Chondrocyte (in vitro differentiated cells): ENCODE data around the gene MANSC1. TPM values are rescaled to one million over a fixed set of nuclear protein-coding genes. Genes with fewer than 3 reads are reported as not detected.

Experiments used
- DNase-seq: peaks from one replicate; pipeline ENCODE4 v3.0.0; 2021; ENCODE audit warnings: mixed read lengths, low spot score
- H3K27ac Mint-ChIP-seq: one replicate; pipeline ENCODE4 v1.8.0; 2021; ENCODE audit warnings: mild to moderate bottlenecking, moderate library complexity, mixed read lengths; ENCODE audit not compliant: unreplicated experiment
- H3K27me3 Mint-ChIP-seq: 2 replicates; pipeline ENCODE4 v1.8.0; 2021; ENCODE audit warnings: low read depth, mixed read lengths
- H3K36me3 Mint-ChIP-seq: 2 replicates; pipeline ENCODE4 v1.8.0; 2021; ENCODE audit warnings: low read depth, mixed read lengths
- H3K4me1 Mint-ChIP-seq: 2 replicates; pipeline ENCODE4 v1.8.0; 2021; ENCODE audit warnings: low read depth, mild to moderate bottlenecking, mixed read lengths
- H3K4me3 Mint-ChIP-seq: one replicate; pipeline ENCODE4 v1.8.0; 2021; ENCODE audit warnings: mild to moderate bottlenecking, moderate library complexity, mixed read lengths; ENCODE audit not compliant: unreplicated experiment
- H3K9me3 Mint-ChIP-seq: 2 replicates; pipeline ENCODE4 v1.8.0; 2021; ENCODE audit warnings: low read depth, mixed read lengths
- total RNA-seq: library from RNA; stranded (reverse); gene quantifications from 3 replicates; pipeline ENCODE4 v1.2.1, GENCODE V29; 2021
- TF ChIP-seq, protein P1 (sequence below): fragments of 200-600 bp; sonication (generic); IDR thresholded peaks from 2 replicates; pipeline ENCODE4 v1.5.0; 2021; ENCODE audit warnings: antibody characterized with exemption, mild to moderate bottlenecking, moderate library complexity

The MANSC1 gene
- total RNA-seq, 1 donor from 2014 or later, result 12.0 TPM

DNA sequence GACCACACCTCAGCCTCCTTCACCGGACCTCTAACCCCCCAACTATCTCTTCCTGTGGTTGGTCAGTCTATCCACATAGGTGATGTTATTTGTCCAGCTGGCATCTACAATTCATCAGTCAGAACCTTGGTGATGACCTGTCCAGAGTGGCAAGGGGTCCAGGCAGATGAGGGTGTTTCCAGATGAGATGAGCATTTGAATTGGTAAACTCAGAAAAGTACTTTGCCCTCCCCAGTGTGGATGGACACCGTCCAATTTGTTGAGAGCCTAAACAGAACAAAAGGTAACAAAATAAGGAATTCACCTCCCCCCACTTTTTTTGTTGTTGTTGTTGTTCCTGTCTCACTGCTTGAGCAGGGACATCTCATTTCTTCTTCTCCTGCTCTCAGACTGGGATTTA lies 48.9 kb downstream of the MANSC1 start:
- H3K4me1 Mint-ChIP-seq, result no peaks in the 10 kb centered on the region
- no peaks in the 10 kb centered on the region for H3K36me3 Mint-ChIP-seq
- H3K4me3 Mint-ChIP-seq, result no peak overlapping the region
- no peaks in the 10 kb centered on the region for H3K27me3 Mint-ChIP-seq
- no peak overlapping the region for H3K27ac Mint-ChIP-seq
- TF ChIP-seq, protein P1, sequence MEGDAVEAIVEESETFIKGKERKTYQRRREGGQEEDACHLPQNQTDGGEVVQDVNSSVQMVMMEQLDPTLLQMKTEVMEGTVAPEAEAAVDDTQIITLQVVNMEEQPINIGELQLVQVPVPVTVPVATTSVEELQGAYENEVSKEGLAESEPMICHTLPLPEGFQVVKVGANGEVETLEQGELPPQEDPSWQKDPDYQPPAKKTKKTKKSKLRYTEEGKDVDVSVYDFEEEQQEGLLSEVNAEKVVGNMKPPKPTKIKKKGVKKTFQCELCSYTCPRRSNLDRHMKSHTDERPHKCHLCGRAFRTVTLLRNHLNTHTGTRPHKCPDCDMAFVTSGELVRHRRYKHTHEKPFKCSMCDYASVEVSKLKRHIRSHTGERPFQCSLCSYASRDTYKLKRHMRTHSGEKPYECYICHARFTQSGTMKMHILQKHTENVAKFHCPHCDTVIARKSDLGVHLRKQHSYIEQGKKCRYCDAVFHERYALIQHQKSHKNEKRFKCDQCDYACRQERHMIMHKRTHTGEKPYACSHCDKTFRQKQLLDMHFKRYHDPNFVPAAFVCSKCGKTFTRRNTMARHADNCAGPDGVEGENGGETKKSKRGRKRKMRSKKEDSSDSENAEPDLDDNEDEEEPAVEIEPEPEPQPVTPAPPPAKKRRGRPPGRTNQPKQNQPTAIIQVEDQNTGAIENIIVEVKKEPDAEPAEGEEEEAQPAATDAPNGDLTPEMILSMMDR, result no peak
- peaks cover 3% of the 10 kb centered on the region for H3K9me3 Mint-ChIP-seq
- no peak for DNase-seq

DNA sequence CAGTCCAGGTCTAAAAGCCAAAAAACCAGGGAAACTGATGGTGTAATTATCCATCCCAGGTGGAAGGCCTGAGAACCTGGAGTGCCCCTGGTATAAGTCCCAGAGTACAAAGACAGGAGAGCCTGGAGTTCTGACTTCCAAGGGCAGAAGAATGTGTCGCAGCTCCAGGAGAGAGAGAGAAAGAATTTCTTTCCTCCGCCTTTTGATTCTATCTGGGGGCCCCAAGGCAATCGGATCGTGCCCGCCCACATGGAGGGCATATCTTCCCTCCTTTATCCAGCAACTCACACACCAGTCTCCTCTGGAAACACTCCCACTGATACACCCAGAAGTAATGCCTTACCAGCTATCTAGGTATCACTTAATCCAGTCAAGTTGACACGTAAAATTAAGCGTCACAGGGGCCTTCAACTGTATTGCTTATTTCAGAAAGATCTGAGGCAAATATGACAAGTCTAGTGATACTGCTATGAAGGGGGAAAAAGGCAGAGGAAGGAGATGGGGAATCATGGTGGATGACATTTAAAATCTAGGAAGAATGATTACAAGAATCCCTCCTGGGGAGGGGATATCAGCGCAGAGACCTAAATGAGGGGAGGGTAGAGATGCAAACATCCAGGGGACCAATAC lies 52.7 kb downstream of the MANSC1 start:
- peaks cover 14% of the 10 kb centered on the region for H3K4me1 Mint-ChIP-seq
- TF ChIP-seq, protein P1, result no peak
- no peaks in the 10 kb centered on the region for H3K36me3 Mint-ChIP-seq
- DNase-seq, result no peak
- no peaks in the 10 kb centered on the region for H3K27me3 Mint-ChIP-seq
- no peak overlapping the region for H3K27ac Mint-ChIP-seq
- H3K9me3 Mint-ChIP-seq, result no peaks in the 10 kb centered on the region
- H3K4me3 Mint-ChIP-seq, result no peak overlapping the region

DNA sequence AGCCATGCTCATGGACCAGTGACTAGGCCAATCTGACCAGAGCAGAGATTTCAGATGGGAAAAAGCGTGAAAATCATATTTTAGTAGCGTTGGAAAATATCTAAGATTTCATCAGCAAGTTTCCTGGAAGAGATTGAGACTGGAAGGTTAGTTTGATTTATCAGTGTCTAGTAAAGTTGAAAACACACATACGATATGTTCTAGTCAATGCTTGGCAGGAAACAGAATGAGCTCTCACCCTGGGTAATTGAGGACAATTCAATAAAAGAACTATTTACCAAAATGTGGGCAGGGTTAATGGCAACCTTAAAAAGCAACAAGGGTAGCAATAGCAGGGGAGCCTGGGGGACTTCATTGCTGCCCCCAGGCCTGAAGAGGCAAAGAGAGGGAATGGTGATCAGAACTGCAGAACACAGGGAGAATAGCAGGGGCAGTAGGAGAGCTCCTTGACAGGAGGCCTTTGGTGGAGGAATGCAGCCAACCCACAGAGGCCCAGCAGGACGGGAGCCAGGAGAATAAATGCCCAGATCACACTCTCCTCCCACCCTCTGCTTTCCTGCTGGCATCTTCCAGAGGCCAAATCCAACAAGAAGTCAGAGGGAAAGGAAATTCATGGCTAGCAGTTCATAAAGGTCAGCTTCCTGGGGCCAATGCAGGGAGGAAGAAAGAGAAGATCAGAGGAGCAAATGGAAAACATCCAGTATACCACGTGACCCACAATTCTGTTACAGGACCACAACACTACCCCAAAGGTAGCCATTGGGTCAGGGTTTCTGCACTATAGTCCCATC lies 55.6 kb downstream of the MANSC1 start:
- DNase-seq, result no peak
- H3K4me1 Mint-ChIP-seq, result peaks cover 14% of the 10 kb centered on the region
- H3K27ac Mint-ChIP-seq, result no peak overlapping the region
- H3K9me3 Mint-ChIP-seq, result no peaks in the 10 kb centered on the region
- H3K27me3 Mint-ChIP-seq, result peaks cover 3% of the 10 kb centered on the region
- H3K4me3 Mint-ChIP-seq, result no peak overlapping the region
- no peaks in the 10 kb centered on the region for H3K36me3 Mint-ChIP-seq
- TF ChIP-seq, protein P1, result no peak

DNA sequence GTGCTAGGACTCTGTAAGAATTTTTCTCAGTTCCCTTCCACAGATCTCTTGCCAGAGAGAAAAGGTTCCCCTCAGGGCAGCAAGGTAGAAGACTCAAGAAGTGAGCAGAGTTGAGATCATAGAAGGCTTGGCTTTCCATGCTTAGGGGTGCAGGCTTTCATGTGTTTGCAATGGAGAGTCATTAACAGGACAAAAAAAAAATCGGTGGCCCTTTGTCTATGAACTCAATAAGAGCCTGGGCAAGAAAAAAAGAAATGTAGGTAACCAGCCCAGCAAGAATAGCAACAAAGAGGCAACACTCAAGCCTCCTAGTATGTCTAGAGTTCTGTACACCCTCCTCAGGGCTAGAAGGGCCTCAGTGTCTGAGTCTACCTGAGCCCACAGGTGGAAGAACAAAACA lies 59.8 kb downstream of the MANSC1 start:
- no peak for DNase-seq
- Mint-ChIP-seq H3K9me3 (no peaks in the 10 kb centered on the region), H3K27ac (no peak overlapping the region), H3K36me3 (no peaks in the 10 kb centered on the region), H3K4me3 (no peak overlapping the region), H3K27me3 (peaks cover 3% of the 10 kb centered on the region), H3K4me1 (peaks cover 14% of the 10 kb centered on the region)
- TF ChIP-seq, protein P1, result no peak

DNA sequence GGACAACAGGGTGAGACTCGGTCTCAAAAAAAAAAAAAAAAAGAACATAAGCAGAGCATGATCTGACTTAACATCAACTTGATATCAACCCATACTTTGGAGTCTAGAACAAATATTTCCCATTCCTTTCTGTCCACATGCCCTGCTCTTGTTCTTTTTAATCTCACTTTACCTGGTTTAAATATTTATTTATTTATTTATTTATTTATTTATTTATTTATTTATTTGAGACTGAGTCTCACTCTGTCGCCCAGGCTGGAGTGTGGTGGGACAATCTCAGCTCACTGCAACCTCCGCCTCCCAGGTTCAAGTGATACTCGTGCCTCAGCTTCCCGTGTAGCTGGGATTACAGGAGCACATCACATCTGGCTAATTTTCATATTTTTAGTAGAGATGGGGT lies 63.6 kb downstream of the MANSC1 start:
- Mint-ChIP-seq H3K4me1 (peaks cover 15% of the 10 kb centered on the region), H3K4me3 (no peak overlapping the region), H3K27ac (no peak overlapping the region), H3K27me3 (peaks cover 3% of the 10 kb centered on the region), H3K9me3 (no peaks in the 10 kb centered on the region), H3K36me3 (no peaks in the 10 kb centered on the region)
- TF ChIP-seq, protein P1, result no peak
- no peak for DNase-seq
